Embryonic facial prominence (tissue), 1 donor: ENCODE results near the gene LRIG1.

ENCODE experiments used
- DNase-seq: peaks from one replicate; pipeline ENCODE4 v3.0.0-alpha.2; 2016; ENCODE audit errors: extremely low spot score

Gene LRIG1, protein sequence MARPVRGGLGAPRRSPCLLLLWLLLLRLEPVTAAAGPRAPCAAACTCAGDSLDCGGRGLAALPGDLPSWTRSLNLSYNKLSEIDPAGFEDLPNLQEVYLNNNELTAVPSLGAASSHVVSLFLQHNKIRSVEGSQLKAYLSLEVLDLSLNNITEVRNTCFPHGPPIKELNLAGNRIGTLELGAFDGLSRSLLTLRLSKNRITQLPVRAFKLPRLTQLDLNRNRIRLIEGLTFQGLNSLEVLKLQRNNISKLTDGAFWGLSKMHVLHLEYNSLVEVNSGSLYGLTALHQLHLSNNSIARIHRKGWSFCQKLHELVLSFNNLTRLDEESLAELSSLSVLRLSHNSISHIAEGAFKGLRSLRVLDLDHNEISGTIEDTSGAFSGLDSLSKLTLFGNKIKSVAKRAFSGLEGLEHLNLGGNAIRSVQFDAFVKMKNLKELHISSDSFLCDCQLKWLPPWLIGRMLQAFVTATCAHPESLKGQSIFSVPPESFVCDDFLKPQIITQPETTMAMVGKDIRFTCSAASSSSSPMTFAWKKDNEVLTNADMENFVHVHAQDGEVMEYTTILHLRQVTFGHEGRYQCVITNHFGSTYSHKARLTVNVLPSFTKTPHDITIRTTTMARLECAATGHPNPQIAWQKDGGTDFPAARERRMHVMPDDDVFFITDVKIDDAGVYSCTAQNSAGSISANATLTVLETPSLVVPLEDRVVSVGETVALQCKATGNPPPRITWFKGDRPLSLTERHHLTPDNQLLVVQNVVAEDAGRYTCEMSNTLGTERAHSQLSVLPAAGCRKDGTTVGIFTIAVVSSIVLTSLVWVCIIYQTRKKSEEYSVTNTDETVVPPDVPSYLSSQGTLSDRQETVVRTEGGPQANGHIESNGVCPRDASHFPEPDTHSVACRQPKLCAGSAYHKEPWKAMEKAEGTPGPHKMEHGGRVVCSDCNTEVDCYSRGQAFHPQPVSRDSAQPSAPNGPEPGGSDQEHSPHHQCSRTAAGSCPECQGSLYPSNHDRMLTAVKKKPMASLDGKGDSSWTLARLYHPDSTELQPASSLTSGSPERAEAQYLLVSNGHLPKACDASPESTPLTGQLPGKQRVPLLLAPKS

GRCh38 chr3:66500576-66501482, at the start of gene LRIG1:
TSS of gene LRIG1 (minus strand) at chr3:66501022. CDS start at chr3:66500407, 615 bp downstream.
- DNase-seq = peak; percentile 97

DNA sequence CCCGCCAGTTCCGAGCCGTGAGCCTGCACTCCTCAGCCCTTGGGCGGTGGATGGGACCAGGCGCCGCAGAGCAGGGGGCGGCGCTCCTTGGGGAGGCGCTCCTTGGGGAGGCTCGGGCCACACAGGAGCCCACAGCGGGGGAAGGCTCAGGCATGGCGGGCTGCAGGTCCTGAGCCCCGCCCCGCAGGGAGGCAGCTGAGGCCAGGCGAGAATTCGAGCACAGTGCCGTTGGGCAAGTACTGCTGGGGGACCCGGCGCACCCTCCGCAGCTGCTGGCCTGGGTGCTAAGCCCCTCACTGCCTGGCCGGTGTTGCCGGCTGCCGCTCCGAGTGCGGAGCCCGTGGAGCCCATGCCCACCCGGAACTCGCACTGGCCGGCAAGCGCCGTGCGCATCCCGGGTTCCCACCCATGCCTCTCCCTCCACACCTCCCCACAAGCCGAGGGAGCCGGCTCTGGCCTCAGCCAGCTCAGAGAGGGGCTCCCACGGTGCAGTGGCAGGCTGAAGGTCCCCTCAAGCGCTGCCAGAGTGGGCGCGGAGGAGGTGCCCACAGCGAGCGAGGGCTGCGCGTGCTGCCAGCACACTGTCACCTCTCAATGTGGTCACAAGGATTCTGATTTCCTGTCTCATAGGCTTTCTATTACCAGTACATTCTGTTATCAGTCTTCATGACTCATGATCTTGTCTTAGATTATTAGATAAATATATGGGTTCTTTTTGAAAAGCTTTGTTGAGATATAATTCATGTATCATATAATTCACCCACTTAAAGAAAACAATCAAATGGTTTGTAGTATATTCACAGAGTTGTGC, 44.0 kb upstream of the LRIG1 start:
- no peak for DNase-seq

GRCh38 chr3:66542153-66542552, 41.3 kb upstream of the LRIG1 start:
- DNase-seq = no peak

DNA sequence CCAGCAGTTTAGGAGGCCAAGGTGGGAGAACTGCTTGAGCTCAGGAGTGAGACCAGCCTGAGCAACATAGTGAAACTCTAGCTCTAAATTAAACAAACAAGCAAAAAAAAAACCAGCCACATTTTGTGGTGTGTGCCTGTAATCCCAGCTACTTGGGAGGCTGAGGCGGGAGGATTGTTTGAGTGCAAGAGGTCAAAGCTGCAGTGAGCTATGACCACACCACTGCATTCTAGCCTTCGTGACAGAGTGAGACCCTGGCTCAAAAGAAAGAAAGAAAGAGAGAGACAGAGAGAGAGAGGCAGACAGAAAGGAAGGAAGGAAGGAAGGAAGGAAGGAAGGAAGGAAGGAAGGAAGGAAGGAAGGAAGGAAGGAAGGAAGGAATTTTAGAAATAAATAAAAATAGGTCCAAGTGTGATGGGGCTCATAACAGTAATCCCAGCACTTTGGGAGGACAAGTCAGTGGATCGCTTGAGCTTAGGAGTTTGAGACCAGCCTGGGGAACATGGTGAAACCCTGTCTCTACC, 38.7 kb upstream of the LRIG1 start:
- DNase-seq = no peak

DNA sequence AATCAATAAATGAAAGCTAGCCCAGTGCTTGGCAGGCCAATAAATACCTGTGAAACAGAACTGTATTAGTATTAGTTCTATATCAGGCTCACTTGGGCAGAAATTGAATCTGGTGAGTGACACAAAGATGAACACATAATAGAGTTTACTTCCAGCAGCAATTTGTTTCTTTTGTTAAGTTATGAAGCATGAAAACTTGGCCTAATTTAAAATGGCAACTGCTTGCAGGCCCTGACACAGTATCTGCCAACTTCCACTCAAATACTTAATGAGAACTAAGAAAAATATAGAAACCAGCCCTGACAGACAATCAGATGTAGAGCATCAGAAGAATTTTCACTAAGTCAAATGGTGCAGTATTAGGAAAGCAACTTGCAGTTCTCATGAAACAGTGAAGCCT, 37.6 kb upstream of the LRIG1 start:
- DNase-seq = no peak

DNA sequence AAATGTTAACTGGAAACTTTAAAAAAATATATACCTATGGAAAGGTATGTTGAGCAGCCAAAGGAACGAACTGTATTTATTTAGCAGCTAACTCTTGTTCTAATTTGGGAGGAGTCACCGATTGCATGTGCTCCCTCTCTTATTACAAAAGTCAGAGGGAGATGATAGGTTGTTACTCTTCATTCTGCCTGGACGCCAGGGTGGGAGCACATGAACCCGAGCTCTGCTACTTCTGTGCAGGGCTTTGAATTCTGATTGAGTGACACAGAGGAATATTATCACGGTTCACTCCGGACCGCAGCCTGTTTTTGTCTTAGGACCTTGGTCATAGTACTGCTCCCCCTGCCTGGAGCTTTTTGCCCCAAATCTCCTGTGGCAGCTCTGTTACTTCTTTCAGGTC, 36.9 kb upstream of the LRIG1 start:
- DNase-seq = no peak

- DNase-seq = no peak
Observed at GRCh38 chr3:66536791-66537190, 36.0 kb upstream of the LRIG1 start.

- DNase-seq = no peak
Observed at GRCh38 chr3:66534304-66534845, 33.6 kb upstream of the LRIG1 start.

DNA sequence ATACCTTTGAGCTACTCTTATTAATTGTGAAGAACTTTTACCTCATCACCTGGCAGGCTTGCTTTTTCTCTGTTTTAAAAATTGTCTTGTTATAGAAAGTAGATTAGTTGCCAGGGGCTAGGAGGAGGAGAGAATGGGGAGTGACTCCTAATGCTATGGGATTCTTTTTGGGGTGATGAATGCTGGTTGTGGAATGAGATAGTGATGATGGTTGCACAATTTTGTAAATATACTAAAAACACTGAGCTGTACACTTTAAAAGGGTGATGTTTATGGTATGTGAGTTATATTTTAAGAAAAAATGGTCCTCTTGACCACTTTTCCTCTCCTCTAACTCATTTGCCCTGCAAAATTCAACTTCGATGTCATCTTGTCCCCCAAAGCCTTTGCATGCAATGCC, 31.8 kb upstream of the LRIG1 start:
- no peak for DNase-seq

GRCh38 chr3:66532160-66532587, 31.4 kb upstream of the LRIG1 start:
- DNase-seq = no peak

DNA sequence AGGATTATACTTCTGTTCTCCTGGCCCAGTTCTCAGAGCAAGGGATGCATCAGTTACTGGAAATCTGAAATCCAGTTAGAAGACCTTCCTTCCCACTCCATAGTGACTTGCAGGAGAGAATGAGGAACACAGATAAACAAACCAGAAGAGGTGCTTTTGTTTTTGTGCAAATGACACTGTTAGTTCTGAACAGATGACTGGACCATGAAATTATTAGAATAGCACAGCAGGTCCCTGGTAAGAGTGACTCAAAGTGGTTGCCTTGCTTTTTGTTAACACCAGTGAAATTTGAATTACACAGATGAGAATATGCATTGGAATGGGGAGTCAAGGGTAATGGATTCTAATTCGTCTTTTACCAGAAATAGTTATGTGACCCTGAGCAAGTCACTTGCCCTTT, 30.4 kb upstream of the LRIG1 start:
- DNase-seq = no peak

GRCh38 chr3:66527246-66527645, 26.4 kb upstream of the LRIG1 start:
- DNase-seq = no peak

DNA sequence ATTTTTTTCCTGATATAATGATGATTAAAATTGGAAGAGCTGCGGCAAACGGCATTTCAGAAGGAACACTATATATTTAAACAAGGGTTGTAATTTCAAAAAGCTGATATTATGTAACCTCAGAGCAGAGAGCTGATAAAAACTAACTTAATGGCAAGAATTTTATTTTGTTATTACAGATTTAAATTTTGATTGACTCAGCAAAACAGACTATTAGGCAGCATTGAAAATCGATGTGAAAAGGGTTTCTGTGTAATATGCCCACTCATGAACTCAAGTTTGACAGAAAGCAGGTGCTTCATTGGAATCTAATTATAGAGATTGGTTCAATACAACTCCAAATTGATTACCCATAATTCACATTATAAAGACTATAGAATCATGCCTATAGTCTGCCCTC, 24.9 kb upstream of the LRIG1 start:
- DNase-seq = no peak

DNA sequence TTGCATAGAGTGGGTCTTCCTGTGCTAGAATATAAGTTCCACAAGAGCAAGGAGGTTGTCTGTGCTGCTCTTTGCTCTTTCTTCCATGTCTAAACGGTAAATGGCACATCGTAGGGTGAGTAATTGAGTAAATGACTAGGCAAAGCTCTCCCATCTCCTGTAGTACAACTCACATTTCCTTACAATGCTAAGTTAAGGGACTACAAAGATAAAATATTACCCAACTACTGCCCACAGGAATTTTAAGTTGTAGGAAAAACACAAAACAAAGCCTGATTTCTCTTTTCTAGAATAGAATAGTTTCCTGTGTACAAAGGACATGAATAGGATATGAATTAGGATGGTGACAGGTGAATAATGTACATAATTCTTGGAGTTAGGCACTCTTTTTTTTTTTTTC, 19.9 kb upstream of the LRIG1 start:
- no peak for DNase-seq

GRCh38 chr3:66518644-66519043, 17.8 kb upstream of the LRIG1 start:
- DNase-seq = no peak

DNA sequence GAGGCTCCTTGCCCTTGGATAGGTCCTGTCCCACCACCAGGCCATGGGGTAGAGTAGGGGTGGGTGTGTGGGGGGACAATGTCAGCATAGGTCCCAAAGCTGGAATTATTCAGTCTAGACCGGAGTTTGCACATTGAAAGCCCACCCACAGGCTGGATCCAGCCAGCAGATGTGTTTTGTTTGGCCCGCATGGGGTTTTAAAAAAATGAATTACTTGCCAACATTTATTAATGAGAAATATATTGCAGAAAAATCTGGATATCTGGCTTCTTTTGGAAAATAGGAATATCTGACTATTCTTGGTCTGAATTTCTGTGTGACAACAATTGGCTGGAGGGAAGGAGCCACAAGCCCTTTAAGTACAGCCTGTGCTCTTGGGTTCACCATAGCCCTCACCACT, 17.3 kb upstream of the LRIG1 start:
- DNase-seq = no peak

- no peak for DNase-seq
Observed at GRCh38 chr3:66517241-66517640, 16.4 kb upstream of the LRIG1 start.

DNA sequence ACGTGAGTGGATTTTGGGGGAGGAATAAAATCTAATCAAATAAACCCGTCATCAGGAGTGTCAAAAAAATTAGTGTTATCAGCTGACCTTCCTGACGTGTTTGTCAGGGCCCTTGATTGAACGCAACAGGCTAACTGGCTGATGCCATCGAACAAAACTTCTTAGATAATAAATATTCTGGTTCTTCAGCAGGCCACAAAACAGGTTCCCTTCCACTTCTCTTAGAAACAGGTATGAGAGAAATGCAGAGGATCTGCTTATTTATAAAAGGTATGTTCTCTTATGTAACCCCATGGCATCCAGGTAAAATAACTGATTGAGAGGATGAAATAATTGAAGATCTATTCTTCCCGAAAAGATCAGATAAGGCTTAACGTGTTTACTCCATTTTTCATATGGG, 7.6 kb upstream of the LRIG1 start:
- no peak for DNase-seq

GRCh38 chr3:66507423-66508260, 6.8 kb upstream of the LRIG1 start:
- DNase-seq = no peak
